Measurements from ENCODE around the gene CFAP57.

GRCh38 chr1:43253173-43253572, 81.0 kb downstream of the CFAP57 start:
- no peak for TF ChIP-seq YY1 (IDR thresholded peaks at IDR 0.05; ENCODE audit: insufficient read depth, insufficient read length)
- no peak for TF ChIP-seq SUZ12 (IDR thresholded peaks at IDR 0.05; ENCODE audit: extremely low read depth, insufficient read depth, insufficient read length)
- no peak for TF ChIP-seq ZNF274 (IDR thresholded peaks at IDR 0.05; ENCODE audit: low read depth, low read length)
